Measurements from ENCODE around the gene FOXL3. TPM values are rescaled to one million over a fixed set of nuclear protein-coding genes. Genes with fewer than 3 reads are reported as not detected.

FOXL3 gene
- total RNA-seq, 3 donors from 2014 or later (not counting 1 experiment from before 2014, with no cell fraction given) = not detected

GRCh38 chr7:340200-340937 is 50.4 kb downstream of the FOXL3 start:
- Histone ChIP-seq H3K4me3 (ENCODE audit: low read length) (no peak overlapping the region), H3K27me3 (ENCODE audit: control insufficient read depth, insufficient read depth, low read length) (no peaks in the 10 kb centered on the region), H3K27ac (ENCODE audit: low read length) (no peak overlapping the region), H3K4me1 (ENCODE audit: control insufficient read depth, insufficient read depth, low read length) (no peaks in the 10 kb centered on the region), H3K36me3 (ENCODE audit: control insufficient read depth, insufficient read depth, low read length) (no peaks in the 10 kb centered on the region), H3K9me3 (ENCODE audit: control insufficient read depth, insufficient read depth, low read length) (no peaks in the 10 kb centered on the region)
- no peak overlapping the region for H3K4me3 Mint-ChIP-seq
- 90% methylated on average over 31 of the region's 31 CpGs for WGBS (ENCODE audit: insufficient coverage)
- no peak for ATAC-seq
- intact Hi-C loops (cut with micrococcal nuclease) = no loop called here
- H3K27ac Mint-ChIP-seq = no peak overlapping the region
- DNase-seq = no peak
- peaks cover 0 to 2% of the 10 kb centered on the region in 2 donors for H3K27me3 Mint-ChIP-seq (ENCODE audit: low read depth in 2 of 2)
- no peaks in the 10 kb centered on the region for H3K4me1 Mint-ChIP-seq
- H3K9me3 Mint-ChIP-seq = no peaks in the 10 kb centered on the region
- no peak for TF ChIP-seq CTCF (IDR thresholded peaks at IDR 0.05)
- H3K36me3 Mint-ChIP-seq = no peaks in the 10 kb centered on the region

Other genes with a start within 250 kb of the FOXL3 start
- gene FAM20C, start 97.6 kb upstream of the FOXL3 start, total RNA-seq = 1 to 10 TPM; 1.2 to 8.6 (median 3.9) TPM
- gene PDGFA, start 229.7 kb downstream of the FOXL3 start, total RNA-seq = 1 to 10 TPM in 2 of 3 donors, under 1 TPM in 1; 0.86 to 2.0 (median 1.5) TPM